Activated naive CD4-positive, alpha-beta T cell treated with anti-CD3 and anti-CD28 coated beads, Interleukin-2, amount 50 U/mL, for 72 hours (primary cell): ENCODE results near the gene ZSCAN12. TPM values are rescaled to one million over a fixed set of nuclear protein-coding genes. Genes with fewer than 3 reads are reported as not detected.
"Not testable (repeated sequence)": the region's sequence is repeated elsewhere in the genome, so short reads cannot be mapped to it uniquely, and the experiment has no call there.

Experiments
- ATAC-seq, 2 donors: fragments of 150-1000 bp; cut with Tn5 transposase; 2 replicates each; pipeline ENCODE4 v1.10.0; 2021; ENCODE audit warnings: mild to moderate bottlenecking in 2 of 2, moderate library complexity in 2 of 2
- DNase-seq, 2 donors: peaks; one replicate each; pipeline ENCODE4 v3.0.0; 2021 to 2022; ENCODE audit warnings: low spot score in 2 of 2
- H3K27ac Mint-ChIP-seq, 2 donors: one replicate each; pipeline ENCODE4 v1.8.0; 2022; ENCODE audit warnings: mild to moderate bottlenecking in 2 of 2, mixed read lengths in 2 of 2
- H3K36me3 Mint-ChIP-seq, 2 donors: one replicate each; pipeline ENCODE4 v1.8.0; 2022; ENCODE audit warnings: mixed read lengths in 2 of 2
- H3K9me3 Mint-ChIP-seq, 2 donors: one replicate each; pipeline ENCODE4 v1.8.0; 2022; ENCODE audit warnings: mixed read lengths in 2 of 2
- total RNA-seq, 2 donors: library from RNA; stranded (reverse); gene quantifications; one replicate each; pipeline ENCODE4 v1.2.3, GENCODE V29; 2022

Gene ZSCAN12
- total RNA-seq, 2 donors from 2014 or later = 4.8 to 6.0 TPM

DNA sequence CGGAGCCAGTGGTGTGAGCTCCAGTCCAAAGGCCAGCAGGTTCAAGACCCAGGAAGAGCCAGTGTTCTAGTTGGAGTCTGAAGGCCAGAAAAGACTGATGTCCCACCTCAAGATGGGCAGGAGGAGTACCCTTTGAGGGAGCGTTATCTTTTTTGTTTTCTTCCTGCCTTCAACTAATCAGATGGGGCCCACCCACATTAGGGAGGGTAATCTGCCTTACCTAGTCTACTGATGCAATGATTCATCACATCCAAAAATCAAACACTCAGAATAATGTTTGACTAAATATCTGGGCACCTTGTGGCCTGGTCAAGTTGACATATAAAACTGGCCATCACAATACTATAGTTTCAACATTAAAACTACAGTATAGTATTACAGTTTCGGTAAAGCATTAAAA is 30.1 kb downstream of the ZSCAN12 start:
- H3K36me3 Mint-ChIP-seq = peaks cover 7 to 11% of the 10 kb centered on the region in 2 donors
- no peak overlapping the region for H3K27ac Mint-ChIP-seq
- H3K9me3 Mint-ChIP-seq = no peaks in the 10 kb centered on the region
- no peak for DNase-seq
- no peak for ATAC-seq

- Mint-ChIP-seq H3K36me3 (peaks cover 7 to 11% of the 10 kb centered on the region in 2 donors), H3K9me3 (no peaks in the 10 kb centered on the region), H3K27ac (no peak overlapping the region)
- ATAC-seq = no peak
- DNase-seq = no peak
Measured at GRCh38 chr6:28368522-28368921, 31.0 kb downstream of the ZSCAN12 start.

DNA sequence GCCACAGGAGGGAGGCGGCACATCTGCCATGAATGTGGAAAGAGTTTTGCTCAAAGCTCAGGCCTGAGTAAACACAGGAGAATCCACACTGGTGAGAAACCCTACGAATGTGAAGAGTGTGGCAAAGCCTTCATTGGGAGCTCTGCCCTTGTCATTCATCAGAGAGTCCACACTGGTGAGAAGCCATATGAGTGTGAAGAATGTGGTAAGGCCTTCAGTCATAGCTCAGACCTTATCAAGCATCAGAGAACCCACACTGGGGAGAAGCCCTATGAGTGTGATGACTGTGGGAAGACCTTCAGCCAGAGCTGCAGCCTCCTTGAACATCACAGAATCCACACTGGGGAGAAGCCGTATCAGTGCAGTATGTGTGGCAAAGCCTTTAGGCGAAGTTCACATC is 34.0 kb downstream of the ZSCAN12 start:
- peak in 1 of 2 donors; percentile 70 for ATAC-seq
- DNase-seq, H3K27ac Mint-ChIP-seq, H3K9me3 Mint-ChIP-seq: not testable (repeated sequence)
- peaks cover 7 to 11% of the 10 kb centered on the region in 2 donors for H3K36me3 Mint-ChIP-seq

GRCh38 chr6:28360961-28361360 is 38.6 kb downstream of the ZSCAN12 start:
- no peaks in the 10 kb centered on the region for H3K9me3 Mint-ChIP-seq
- no peak overlapping the region for H3K27ac Mint-ChIP-seq
- no peak for ATAC-seq
- H3K36me3 Mint-ChIP-seq = peaks cover 7 to 17% of the 10 kb centered on the region in 2 donors
- no peak for DNase-seq

- not testable (repeated sequence) for DNase-seq, H3K27ac Mint-ChIP-seq, H3K9me3 Mint-ChIP-seq, H3K36me3 Mint-ChIP-seq, ATAC-seq
Measured at GRCh38 chr6:28359562-28359961, 40.0 kb downstream of the ZSCAN12 start.

DNA sequence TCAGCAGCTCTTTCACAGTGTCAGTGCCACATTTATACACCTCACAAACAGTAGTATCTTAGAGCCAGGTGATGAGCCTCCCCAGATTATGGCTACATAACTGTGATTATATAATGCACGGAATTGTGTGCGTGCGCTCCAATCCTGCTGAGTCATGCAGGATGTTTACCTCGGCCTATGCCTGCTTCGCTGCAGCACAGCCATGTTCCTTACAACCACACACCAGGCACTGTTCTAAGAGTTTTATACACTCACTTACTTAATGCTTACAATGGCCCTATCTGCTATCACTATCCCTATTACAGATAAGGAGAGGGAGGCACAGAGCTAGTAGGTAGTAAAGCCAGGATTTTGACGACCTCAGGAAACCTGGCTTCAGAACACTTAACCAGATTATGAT is 42.5 kb downstream of the ZSCAN12 start:
- H3K9me3 Mint-ChIP-seq = no peaks in the 10 kb centered on the region
- no peak for ATAC-seq
- peaks cover 0 to 6% of the 10 kb centered on the region in 2 donors for H3K36me3 Mint-ChIP-seq
- no peak overlapping the region for H3K27ac Mint-ChIP-seq
- no peak for DNase-seq

GRCh38 chr6:28356666-28357020 is 42.9 kb downstream of the ZSCAN12 start:
- ATAC-seq (no peak), DNase-seq (no peak)
- no peak overlapping the region for H3K27ac Mint-ChIP-seq
- H3K9me3 Mint-ChIP-seq = no peaks in the 10 kb centered on the region
- peaks cover 0 to 6% of the 10 kb centered on the region in 2 donors for H3K36me3 Mint-ChIP-seq

GRCh38 chr6:28355743-28356665 is 43.5 kb downstream of the ZSCAN12 start:
- Mint-ChIP-seq H3K9me3 (no peaks in the 10 kb centered on the region), H3K36me3 (peaks cover 0 to 6% of the 10 kb centered on the region in 2 donors), H3K27ac (peak overlapping the region in 1 of 2 donors; percentile 78)
- DNase-seq = peak; percentile 69 to 70
- ATAC-seq = peak; percentile 76 to 83

- DNase-seq (no peak), ATAC-seq (no peak)
- peak overlapping the region in 1 of 2 donors; percentile 78 for H3K27ac Mint-ChIP-seq
- H3K9me3 Mint-ChIP-seq = no peaks in the 10 kb centered on the region
- H3K36me3 Mint-ChIP-seq = peaks cover 2 to 15% of the 10 kb centered on the region in 2 donors
Measured at GRCh38 chr6:28354688-28355554, 44.6 kb downstream of the ZSCAN12 start.

GRCh38 chr6:28353981-28354676 is 45.4 kb downstream of the ZSCAN12 start:
- no peak for DNase-seq
- peak in 1 of 2 donors; percentile 58 for ATAC-seq
- Mint-ChIP-seq H3K27ac (no peak overlapping the region), H3K36me3 (peaks cover 7 to 14% of the 10 kb centered on the region in 2 donors), H3K9me3 (no peaks in the 10 kb centered on the region)

DNA sequence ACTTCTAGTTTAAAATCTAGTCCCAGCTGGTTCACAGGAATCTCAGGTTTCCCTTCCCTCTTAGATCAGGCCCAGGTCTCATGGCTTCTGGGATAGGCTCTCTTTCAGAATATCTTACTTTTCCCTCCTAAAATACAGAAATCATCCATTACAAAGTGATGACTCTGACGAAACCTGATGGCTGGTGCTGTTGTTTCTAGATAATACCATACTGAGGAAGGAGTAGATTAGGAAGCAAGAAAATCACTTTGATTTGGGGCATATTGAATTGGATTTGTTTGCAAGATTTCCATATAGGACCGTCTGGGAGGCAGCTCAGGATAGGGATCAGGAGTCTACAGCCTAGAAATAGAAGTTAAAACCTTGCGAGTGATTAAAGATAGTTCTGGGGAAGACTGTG is 46.2 kb downstream of the ZSCAN12 start:
- peaks cover 7 to 14% of the 10 kb centered on the region in 2 donors for H3K36me3 Mint-ChIP-seq
- no peaks in the 10 kb centered on the region for H3K9me3 Mint-ChIP-seq
- no peak for ATAC-seq
- no peak overlapping the region for H3K27ac Mint-ChIP-seq
- DNase-seq = no peak

GRCh38 chr6:28351493-28351925 is 48.0 kb downstream of the ZSCAN12 start:
- ATAC-seq = no peak
- H3K36me3 Mint-ChIP-seq = peaks cover 7 to 14% of the 10 kb centered on the region in 2 donors

DNA sequence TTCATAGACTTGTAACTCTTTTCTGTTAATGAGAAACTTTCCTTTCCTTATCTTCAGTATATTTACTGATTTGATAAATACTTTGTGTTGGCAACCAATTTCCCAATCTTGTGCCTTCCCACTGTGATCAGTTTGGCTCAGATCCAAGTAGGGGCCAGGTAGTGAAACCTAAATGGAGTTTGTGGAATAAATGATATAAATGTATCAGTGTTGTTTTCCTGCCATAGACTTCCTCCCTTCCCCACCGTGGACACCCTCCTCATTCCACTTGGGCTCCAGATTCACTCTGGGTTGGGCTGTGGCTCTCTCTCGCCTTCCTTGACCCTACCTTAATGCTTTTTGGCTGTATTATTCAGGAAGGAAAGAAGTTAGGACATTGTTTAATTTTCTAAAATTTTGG is 48.5 kb downstream of the ZSCAN12 start:
- ATAC-seq (no peak), DNase-seq (no peak)
- peak overlapping the region in 1 of 2 donors; percentile 91 for H3K27ac Mint-ChIP-seq
- peaks cover 7 to 14% of the 10 kb centered on the region in 2 donors for H3K36me3 Mint-ChIP-seq
- no peaks in the 10 kb centered on the region for H3K9me3 Mint-ChIP-seq

More at GRCh38 chr6:28351493-28351925, 48.0 kb downstream of the ZSCAN12 start:
- no peaks in the 10 kb centered on the region for H3K9me3 Mint-ChIP-seq
- H3K27ac Mint-ChIP-seq = peak overlapping the region in 1 of 2 donors; percentile 61
- no peak for DNase-seq

DNA sequence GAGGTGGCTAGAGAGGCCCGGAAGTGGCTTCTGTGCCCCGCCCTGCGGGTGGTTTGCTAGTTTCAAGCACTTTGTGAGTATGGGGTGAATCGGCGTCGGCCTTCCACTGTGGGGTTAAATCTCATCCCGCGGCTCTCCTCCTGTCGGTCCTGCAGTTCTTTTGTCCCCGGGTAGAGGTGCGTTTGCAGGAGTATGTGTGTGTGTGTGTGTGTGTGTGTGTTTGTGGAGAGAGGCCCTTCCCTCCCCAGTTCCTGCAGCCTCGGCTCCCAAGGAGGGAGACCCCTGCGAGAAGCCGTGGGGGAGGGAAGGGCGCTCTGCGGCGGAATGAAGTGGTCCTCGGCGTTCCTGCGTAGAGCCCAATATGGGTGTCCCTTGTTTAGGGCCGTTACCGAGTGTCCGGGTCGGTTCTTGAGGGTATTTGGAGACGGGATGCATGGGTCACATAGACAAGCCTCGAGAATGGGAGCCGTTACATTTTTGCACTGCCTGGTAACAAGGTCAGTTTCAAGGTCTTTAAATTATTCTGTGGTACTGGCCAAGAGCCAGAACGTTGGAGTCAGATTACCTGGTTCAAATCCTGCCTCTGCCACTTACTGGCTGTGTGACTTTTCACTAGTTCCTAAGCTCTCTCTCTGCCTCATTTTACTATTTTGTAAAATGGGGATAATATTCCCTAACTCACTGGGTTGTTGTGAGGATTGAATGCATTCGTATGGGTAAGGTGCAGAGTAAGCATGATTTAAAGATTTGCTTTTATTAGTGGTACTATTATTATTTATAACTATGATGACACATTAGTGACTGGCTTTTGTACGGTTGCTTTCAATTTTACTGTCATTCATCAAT is 49.4 kb downstream of the ZSCAN12 start, which contains the start of gene ZKSCAN3:
ZKSCAN3 (plus strand) TSS at position 56 of the 846 bp plus-strand sequence. CDS start 9,640 bp downstream, outside the sequence.
- H3K27ac Mint-ChIP-seq = peak within 1 kb of the TSS; percentile 91 to 96
- H3K9me3 Mint-ChIP-seq = no peaks in the 10 kb centered on the region
- ATAC-seq (peak; percentile 98 to 100), DNase-seq (peak; percentile 78 to 86)
- peaks cover 7 to 14% of the 10 kb centered on the region in 2 donors for H3K36me3 Mint-ChIP-seq

DNA sequence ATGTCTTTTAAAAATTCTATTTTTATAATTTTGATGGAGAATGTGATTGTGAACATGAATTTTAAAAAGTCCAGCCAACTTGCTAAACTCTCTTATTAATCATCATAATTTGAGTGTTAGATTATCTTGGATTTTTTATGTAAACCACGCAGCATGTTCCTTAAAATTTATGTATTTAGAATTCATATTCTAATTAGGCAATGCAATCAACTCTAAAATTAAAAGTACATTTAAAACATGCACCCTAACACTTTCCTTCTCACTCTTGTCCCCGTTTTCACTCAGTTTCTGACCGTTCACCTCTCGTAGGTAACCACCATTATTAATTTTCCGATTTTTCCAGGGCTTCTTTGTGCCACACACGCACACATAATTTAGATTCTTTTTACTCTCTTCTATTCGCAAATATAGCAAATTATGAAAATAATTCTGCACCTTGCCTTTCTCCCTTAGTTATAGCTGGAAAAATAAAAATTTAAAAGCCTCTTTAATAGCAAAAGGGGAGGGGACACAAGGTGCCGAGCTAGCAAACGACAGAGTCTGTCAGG is 50.1 kb downstream of the ZSCAN12 start:
- ATAC-seq (no peak), DNase-seq (no peak)
- Mint-ChIP-seq H3K36me3 (peaks cover 7 to 14% of the 10 kb centered on the region in 2 donors), H3K9me3 (no peaks in the 10 kb centered on the region), H3K27ac (peak overlapping the region; percentile 91 to 96)
